ENCODE data around the gene CHST8. TPM values are rescaled to one million over a fixed set of nuclear protein-coding genes. Genes with fewer than 3 reads are reported as not detected.

CHST8 gene
- total RNA-seq, 2 donors from 2014 or later = 1.6 to 3.8 TPM

DNA sequence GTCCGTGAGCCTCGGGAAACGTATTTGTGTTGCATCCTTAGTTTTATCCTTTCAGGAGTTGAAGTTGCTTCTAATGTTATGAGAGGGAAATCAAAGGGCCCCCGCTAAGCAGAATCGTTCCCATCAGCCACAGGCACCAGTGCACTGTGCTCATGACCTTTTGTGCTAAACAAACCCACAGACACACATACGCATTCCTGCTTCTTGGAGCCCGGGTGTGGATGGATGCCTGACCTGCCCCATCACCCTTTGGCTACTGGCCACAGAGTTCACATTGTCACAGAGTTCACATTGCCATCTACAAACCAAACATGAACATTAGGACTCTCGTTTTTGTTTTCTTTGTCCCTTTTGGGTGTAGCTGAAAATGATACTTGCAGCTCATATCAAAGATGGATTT lies 47.2 kb downstream of the CHST8 start:
- no peaks in the 10 kb centered on the region for H3K9me3 Mint-ChIP-seq
- no peak overlapping the region for H3K27ac Mint-ChIP-seq
- Histone ChIP-seq H3K36me3 (ENCODE audit: control insufficient read depth, insufficient read depth, low read length) (no peaks in the 10 kb centered on the region), H3K4me1 (ENCODE audit: control insufficient read depth, insufficient read depth, low read length) (no peaks in the 10 kb centered on the region), H3K27ac (ENCODE audit: low read depth, low read length) (no peak overlapping the region), H3K27me3 (ENCODE audit: control insufficient read depth, insufficient read depth, low read length, poor library complexity, severe bottlenecking) (no peaks in the 10 kb centered on the region), H3K9me3 (ENCODE audit: control insufficient read depth, low read length) (no peaks in the 10 kb centered on the region), H3K9ac (ENCODE audit: extremely low read depth, low read length, poor library complexity, severe bottlenecking) (no peak overlapping the region), H3K4me3 (ENCODE audit: low read length) (no peak overlapping the region)
- WGBS, 2 experiments (ENCODE audit: insufficient coverage in 1 of 2, insufficient read length in 1 of 2) = 93 to 95% methylated on average over 4 to 8 of the region's 8 CpGs
- no peaks in the 10 kb centered on the region for H3K4me1 Mint-ChIP-seq
- no peaks in the 10 kb centered on the region for H3K27me3 Mint-ChIP-seq (ENCODE audit: insufficient read depth)
- no peaks in the 10 kb centered on the region for H3K36me3 Mint-ChIP-seq (ENCODE audit: low read depth)
- TF ChIP-seq, protein P1, sequence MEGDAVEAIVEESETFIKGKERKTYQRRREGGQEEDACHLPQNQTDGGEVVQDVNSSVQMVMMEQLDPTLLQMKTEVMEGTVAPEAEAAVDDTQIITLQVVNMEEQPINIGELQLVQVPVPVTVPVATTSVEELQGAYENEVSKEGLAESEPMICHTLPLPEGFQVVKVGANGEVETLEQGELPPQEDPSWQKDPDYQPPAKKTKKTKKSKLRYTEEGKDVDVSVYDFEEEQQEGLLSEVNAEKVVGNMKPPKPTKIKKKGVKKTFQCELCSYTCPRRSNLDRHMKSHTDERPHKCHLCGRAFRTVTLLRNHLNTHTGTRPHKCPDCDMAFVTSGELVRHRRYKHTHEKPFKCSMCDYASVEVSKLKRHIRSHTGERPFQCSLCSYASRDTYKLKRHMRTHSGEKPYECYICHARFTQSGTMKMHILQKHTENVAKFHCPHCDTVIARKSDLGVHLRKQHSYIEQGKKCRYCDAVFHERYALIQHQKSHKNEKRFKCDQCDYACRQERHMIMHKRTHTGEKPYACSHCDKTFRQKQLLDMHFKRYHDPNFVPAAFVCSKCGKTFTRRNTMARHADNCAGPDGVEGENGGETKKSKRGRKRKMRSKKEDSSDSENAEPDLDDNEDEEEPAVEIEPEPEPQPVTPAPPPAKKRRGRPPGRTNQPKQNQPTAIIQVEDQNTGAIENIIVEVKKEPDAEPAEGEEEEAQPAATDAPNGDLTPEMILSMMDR (conservative IDR thresholded peaks at IDR 0.05) = no peak
- no peak for DNase-seq
- H3K4me3 Mint-ChIP-seq = no peak overlapping the region

DNA sequence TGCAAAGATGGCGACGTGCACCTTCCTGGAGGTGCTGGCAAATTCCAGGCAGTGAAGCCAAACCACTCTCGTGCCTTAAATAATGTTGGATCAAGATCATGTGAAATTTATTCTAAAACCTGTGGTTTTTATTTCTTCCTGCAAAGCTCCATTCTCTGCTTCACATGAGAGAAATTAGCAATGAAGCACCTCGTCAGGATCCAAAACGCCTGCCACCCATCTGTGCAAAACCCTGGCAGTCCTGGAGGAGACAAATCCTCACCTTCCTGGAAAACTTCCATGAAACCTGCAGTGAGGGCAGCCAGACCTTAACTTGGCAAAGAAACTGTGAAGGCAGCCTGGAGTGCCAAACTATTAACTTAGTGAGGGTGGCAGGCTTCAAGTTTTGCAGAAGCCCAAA lies 47.6 kb downstream of the CHST8 start:
- Histone ChIP-seq H3K36me3 (ENCODE audit: control insufficient read depth, insufficient read depth, low read length) (no peaks in the 10 kb centered on the region), H3K4me1 (ENCODE audit: control insufficient read depth, insufficient read depth, low read length) (no peaks in the 10 kb centered on the region), H3K9ac (ENCODE audit: extremely low read depth, low read length, poor library complexity, severe bottlenecking) (no peak overlapping the region), H3K27ac (ENCODE audit: low read depth, low read length) (no peak overlapping the region), H3K4me3 (ENCODE audit: low read length) (no peak overlapping the region), H3K27me3 (ENCODE audit: control insufficient read depth, insufficient read depth, low read length, poor library complexity, severe bottlenecking) (no peaks in the 10 kb centered on the region), H3K9me3 (ENCODE audit: control insufficient read depth, low read length) (no peaks in the 10 kb centered on the region)
- H3K4me3 Mint-ChIP-seq = no peak overlapping the region
- H3K4me1 Mint-ChIP-seq = no peaks in the 10 kb centered on the region
- H3K27ac Mint-ChIP-seq = no peak overlapping the region
- H3K27me3 Mint-ChIP-seq (ENCODE audit: insufficient read depth) = no peaks in the 10 kb centered on the region
- WGBS, 2 experiments (ENCODE audit: insufficient coverage in 1 of 2, insufficient read length in 1 of 2) = 88 to 100% methylated on average over 3 to 5 of the region's 5 CpGs
- no peak for DNase-seq
- H3K9me3 Mint-ChIP-seq = no peaks in the 10 kb centered on the region
- TF ChIP-seq, protein P1 (conservative IDR thresholded peaks at IDR 0.05) = no peak
- H3K36me3 Mint-ChIP-seq (ENCODE audit: low read depth) = no peaks in the 10 kb centered on the region

DNA sequence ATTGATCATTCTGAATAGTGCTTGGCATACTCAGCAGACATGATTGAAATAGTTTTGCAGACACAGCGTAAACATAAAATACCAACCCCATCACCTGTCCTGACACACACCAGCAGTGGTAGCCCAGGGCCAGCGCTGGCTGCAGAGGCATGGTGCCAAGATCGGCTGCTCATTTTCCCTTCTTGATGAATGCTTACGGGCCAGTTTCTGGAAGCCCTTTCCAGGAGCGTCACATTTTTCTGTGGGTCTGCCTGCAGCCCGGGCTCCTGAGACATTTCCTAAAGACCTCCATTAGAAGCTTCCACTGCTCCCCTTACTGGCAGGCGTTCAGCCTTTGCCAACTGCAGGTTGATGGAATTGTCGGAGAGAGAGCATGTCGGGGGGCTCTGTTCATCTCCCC lies 48.6 kb downstream of the CHST8 start:
- no peak overlapping the region for H3K27ac ChIP-seq (ENCODE audit: low read depth, low read length)
- no peaks in the 10 kb centered on the region for H3K36me3 Mint-ChIP-seq (ENCODE audit: low read depth)
- no peaks in the 10 kb centered on the region for H3K36me3 ChIP-seq (ENCODE audit: control insufficient read depth, insufficient read depth, low read length)
- no peaks in the 10 kb centered on the region for H3K9me3 Mint-ChIP-seq
- no peaks in the 10 kb centered on the region for H3K4me1 Mint-ChIP-seq
- H3K9me3 ChIP-seq (ENCODE audit: control insufficient read depth, low read length) = no peaks in the 10 kb centered on the region
- H3K4me1 ChIP-seq (ENCODE audit: control insufficient read depth, insufficient read depth, low read length) = no peaks in the 10 kb centered on the region
- no peaks in the 10 kb centered on the region for H3K27me3 Mint-ChIP-seq (ENCODE audit: insufficient read depth)
- H3K4me3 Mint-ChIP-seq = no peak overlapping the region
- no peak overlapping the region for H3K27ac Mint-ChIP-seq
- DNase-seq = no peak
- H3K4me3 ChIP-seq (ENCODE audit: low read length) = no peak overlapping the region
- TF ChIP-seq, protein P1 (conservative IDR thresholded peaks at IDR 0.05) = no peak
- WGBS, 2 experiments (ENCODE audit: insufficient coverage in 1 of 2, insufficient read length in 1 of 2) = 90 to 94% methylated on average over 9 of the region's 9 CpGs
- no peak overlapping the region for H3K9ac ChIP-seq (ENCODE audit: extremely low read depth, low read length, poor library complexity, severe bottlenecking)
- no peaks in the 10 kb centered on the region for H3K27me3 ChIP-seq (ENCODE audit: control insufficient read depth, insufficient read depth, low read length, poor library complexity, severe bottlenecking)

Measured in endodermal cell (in vitro differentiated cells).